CD4-positive, alpha-beta T cell treated with Interleukin-15 for 4 hours (primary cell): ENCODE data around the gene AP1G1.
"Not testable (repeated sequence)": the region's sequence is repeated elsewhere in the genome, so short reads cannot be mapped to it uniquely, and the experiment has no call there.

ENCODE experiments used
- DNase-seq: peaks from one replicate; pipeline ENCODE4 v3.0.0-alpha.2; 2020; ENCODE audit warnings: low spot score

Gene AP1G1

DNA sequence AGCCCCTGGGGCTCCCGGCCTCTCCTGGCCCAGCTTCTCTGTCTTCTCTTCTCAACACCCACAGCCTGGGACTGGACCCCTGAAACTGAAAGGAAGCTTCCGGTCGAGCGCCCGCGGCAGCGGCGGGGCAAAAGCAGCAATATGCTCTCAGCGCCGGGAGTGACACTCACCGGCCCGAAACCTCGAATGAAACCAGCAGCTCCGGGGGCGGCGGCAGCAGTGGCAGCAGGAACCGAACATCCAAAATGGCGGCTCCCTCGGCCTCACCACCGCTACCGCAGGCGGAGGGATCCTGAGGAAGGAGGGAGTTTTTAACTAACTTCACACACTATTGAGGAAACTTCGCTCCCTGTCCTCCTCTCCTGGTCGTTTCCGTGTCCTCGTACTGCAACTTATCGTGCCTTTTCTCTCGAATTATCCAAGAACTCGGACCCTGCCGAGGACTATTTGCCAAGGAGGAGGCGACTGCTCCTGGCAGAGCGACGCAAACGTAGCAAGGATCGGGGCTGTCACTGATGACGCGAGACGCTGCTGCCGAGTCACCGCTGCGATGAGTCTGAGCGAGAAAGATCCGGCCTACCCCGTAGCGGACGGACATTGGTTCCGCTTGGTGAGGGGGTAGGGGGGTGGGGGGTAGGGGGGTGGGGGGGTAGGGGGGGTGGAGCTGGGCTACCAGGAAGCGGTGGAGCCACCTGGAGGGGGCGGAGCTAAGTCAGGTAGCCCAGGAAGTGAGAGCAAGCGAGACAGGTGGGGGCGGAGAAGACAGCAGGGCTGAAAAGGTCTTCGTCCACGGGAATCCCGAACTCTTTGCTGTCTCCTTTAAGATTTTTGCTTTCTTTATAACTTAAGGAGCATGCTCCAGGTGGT lies at the start of gene AP1G1:
Gene AP1G1 (minus strand): TSS at position 242 of the 867 bp plus-strand sequence. CDS start 19,355 bp downstream, outside the sequence.
- peak; percentile 96 for DNase-seq

- DNase-seq = peak; percentile 60
Observed at GRCh38 chr16:71855937-71856662, 47.5 kb upstream of the AP1G1 start.

DNA sequence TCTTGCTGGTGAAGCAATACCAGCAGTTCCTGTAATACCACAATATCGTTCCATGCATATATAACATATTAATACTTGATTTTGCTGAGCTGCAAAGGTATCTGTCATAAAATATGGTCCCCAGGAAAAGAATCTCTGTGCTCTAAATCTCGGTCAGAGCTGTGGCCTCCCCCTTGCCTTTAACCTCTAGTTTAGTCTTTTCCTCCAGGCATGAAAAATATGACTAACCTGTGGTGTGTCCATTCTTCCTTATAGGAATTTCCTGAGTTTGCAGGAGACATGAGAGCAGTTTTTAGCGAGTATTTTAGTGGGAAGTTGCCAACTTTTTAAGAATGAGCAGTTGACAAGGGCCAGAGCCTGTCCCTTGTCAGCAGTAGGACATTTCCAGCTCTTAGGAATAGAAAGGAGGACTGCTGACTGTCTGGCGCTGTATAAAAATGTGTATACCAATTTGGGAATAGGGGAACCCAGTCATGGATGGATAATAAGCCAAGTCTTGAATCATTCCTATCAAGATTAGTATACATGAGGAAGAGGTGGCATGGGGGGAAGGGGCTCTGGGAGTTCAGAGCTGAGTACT lies 45.8 kb upstream of the AP1G1 start:
- DNase-seq = no peak

GRCh38 chr16:71853413-71853812 lies 44.8 kb upstream of the AP1G1 start:
- DNase-seq = no peak

DNA sequence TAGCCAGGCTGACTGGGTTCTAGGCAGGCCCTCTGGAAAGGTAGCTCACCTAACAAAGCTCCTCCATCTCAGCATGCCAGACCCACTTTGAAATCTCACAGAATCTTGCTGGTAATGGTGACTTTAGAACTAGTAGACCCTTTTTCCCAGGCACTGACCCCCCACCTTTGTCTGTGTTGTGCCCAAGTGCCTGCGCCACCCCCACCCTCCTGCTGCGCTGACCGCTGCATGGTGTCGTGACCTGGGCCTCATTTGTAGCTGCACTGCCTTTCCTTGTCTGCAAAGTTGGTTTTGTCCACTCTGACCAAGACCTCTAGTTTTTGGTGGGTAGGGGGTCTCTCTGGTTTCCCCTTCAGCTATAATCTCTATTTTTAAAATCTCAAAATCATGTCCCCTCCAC lies 43.9 kb upstream of the AP1G1 start:
- DNase-seq = no peak

DNA sequence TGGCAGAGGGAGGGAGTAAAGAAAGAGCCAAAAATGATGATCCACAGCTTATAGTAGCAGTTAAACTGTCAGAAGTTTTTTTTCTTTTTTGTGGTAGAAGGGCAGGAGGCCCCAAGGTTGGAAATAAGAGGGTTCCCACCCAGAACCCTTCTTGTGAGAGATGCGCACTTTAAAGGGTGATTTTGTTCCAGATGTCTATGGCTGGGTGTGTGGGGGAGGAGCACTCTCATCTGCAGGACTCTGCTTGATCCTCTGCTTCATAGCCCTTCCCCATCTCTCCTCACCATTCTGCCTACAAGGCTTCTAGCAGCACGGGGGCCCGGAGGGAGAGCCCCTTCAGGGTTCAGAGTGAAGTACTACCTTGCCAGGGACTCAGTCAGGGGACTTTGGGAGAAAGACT lies 43.5 kb upstream of the AP1G1 start:
- no peak for DNase-seq

DNA sequence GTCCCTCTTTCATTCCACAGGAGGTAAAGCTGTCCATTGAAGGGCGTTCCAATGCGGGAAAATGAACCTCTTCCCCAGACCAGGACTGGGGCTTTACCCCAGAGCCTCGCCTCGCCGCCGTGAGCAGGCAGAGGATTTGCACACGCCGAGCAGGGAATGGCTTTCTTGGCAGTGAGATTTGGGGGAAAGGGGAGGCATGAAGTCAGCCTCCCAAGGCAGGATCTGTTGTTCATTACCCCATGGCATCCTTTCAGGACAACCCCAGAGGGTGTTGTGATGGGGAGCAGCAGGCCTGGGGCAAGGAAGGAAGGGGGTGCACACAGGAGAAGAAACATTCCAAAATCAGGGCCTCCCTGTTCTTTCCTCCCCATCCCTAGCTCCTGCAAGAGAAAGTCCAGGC lies 43.1 kb upstream of the AP1G1 start:
- DNase-seq = no peak

DNA sequence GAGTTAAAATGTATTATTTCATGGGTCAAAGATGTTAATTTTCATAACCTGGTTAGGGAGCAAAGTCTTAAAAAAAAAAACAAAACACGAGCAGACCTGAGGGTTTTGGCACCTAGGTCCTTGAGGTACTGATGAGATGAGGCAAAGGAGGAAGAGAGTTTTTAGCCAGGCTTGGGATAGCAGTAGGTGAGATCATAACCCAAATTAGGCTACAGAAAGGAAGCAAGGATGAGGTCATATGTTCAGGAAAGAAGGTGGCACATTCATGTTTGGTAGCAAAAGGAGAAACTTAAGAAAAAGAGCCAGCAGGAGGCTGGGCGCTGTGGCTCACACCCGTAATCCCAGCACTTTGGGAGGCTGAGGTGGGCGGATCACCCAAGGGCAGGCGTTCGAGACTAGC lies 40.0 kb upstream of the AP1G1 start:
- DNase-seq = no peak

- no peak for DNase-seq
Observed at GRCh38 chr16:71847096-71847495, 38.5 kb upstream of the AP1G1 start.

DNA sequence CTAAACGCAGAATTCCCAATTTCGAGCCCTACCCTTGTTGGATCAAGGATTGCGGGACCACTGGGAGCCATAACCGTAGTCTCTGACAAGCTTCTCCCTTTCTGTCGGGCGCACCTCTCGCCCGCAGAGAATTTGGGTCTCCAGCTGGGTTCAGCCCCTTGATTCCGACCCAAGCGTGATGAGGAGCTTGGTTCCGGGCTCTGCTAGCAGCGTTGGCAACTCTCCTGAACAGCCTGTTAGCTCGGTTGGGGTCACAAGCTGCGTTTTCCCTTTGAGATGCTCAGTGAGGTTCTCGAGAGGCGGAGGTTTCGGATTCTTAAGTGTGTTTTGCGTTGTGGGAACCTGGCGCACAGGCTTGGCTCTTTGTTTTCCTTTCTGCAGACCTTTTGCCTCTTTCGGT lies 37.8 kb upstream of the AP1G1 start:
- no peak for DNase-seq

DNA sequence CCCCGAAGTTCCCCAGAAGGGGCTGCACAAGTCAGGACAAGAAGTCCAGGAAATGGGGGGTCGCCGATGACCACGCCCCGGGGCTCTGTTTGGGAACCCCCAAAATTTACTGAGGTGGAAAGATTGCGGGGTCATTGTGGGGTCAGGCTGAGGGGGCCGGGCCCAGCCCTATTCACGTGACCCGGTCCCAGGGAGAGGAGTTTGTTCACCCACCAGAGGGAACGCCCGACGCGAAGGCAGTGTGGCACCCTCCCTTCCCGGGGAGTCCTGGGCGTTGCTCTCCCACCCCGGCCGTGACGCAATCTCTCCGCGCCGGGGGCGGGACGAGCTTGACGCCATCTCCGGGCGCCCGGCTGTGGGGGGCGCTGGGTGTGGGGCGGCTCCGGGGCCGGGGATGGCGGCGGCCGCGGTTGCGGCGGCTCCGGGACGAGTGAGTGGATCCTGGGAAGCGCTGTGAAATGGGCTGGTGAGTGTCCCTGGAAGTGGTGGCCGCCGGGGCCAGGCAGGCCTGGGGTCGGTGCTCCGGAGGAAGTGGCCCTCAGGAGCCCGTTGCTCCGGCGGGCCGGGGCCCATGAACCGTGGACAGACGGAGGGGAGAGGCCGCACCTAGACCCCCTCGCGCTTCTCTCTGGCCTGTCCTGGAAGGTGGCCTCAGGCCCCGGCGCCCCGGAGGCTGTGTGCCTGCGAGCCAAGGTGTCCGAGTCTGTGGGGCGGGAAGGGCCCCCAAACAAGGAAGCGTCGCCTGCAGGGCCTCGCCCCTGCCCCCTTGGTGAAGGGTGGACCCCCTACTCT lies 37.2 kb upstream of the AP1G1 start, which contains the start of gene ATXN1L:
Gene ATXN1L (plus strand): TSS at position 338 of the 792 bp plus-strand sequence. CDS start 3,765 bp downstream, outside the sequence.
- DNase-seq = peak; percentile 93

- no peak for DNase-seq
Observed at GRCh38 chr16:71843572-71843971, 34.9 kb upstream of the AP1G1 start.

- no peak for DNase-seq
Observed at GRCh38 chr16:71840052-71840451, 31.4 kb upstream of the AP1G1 start.

- DNase-seq = no peak
Observed at GRCh38 chr16:71837150-71837549, 28.5 kb upstream of the AP1G1 start.

DNA sequence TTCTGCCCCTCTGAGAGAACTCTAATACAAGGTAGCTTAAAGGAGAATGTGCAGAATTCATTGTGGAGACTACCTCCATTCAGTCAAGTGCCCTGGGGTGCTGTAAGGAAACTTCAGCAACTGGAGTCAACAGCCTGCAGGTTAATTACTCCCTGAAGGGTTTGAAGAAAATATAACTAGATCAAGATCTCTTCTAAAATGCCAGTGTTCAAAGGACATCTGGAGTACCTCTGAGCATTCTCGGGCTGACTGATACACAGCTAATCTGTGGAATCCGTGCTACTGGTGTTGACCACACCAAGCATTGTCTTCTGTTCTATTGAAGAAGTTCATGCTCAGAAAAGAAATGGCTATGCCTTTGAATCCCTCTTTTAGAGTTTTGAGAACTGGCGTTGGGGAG lies 25.7 kb upstream of the AP1G1 start:
- no peak for DNase-seq

- not testable (repeated sequence) for DNase-seq
Observed at GRCh38 chr16:71832112-71832511, 23.5 kb upstream of the AP1G1 start.

GRCh38 chr16:71831698-71832097 lies 23.1 kb upstream of the AP1G1 start:
- DNase-seq = not testable (repeated sequence)

DNA sequence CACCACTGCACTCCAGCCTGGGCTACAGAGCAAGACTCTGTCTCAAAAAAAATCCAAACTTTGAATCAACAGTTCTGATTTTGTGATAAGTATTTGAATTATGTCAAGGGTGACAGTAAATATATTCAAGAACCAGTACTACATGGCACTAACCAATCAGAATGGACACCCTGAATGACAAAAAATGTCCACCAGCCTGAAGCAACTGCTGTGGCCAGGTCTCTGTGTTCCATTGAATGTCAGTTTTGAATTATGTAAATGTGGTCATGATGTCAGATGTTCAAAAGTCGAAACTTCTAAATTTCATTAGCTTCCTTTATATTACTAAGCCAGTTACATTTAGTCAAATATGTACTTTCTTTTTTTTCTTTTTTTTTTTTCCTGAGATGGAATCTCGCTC lies 21.7 kb upstream of the AP1G1 start:
- DNase-seq = no peak

- no peak for DNase-seq
Observed at GRCh38 chr16:71826533-71827017, 17.9 kb upstream of the AP1G1 start.

- not testable (repeated sequence) for DNase-seq
Observed at GRCh38 chr16:71817155-71817500, 8.5 kb upstream of the AP1G1 start.

DNA sequence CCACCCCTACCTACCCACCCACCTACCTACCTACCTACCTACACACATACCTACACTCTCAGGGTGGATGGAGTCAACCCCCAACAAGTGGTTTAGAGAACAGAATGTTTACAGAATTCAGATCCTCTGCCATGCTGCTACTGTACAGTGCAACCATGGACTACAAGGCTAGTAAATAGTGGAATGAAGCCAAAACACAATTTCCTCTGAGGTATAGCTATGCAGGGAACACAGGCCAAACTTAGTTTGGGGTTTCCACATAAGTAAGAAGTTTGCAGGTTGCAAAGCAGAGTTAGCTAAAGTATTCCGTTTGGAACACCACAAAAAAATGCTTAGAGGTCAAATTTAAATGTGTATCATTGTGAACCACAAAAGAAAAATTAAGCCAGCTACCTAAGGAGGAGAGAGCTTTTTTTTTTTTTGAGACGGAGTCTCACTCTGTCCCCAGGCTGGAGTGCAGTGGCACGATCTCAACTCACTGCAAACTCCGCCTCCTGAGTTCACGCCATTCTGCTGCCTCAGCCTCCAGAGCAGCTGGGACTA lies 2.7 kb upstream of the AP1G1 start:
- DNase-seq = no peak

- not testable (repeated sequence) for DNase-seq
Observed at GRCh38 chr16:71810155-71810530, 1.5 kb upstream of the AP1G1 start.
